ENCODE data around the gene NAV3. TPM values are rescaled to one million over a fixed set of nuclear protein-coding genes. Genes with fewer than 3 reads are reported as not detected.

The NAV3 gene
- total RNA-seq, 1 experiment from 2014 or later, result 18.0 TPM

- Histone ChIP-seq H3K27me3 (replicated peaks; ENCODE audit: insufficient read depth, low read depth, low read length, poor library complexity) (no peaks in the 10 kb centered on the region), H3K27ac (ENCODE audit: low read depth, low read length, poor library complexity, severe bottlenecking) (no peak overlapping the region), H3K4me3 (ENCODE audit: low read depth, low read length, poor library complexity, severe bottlenecking) (no peak overlapping the region), H3K9me3 (ENCODE audit: low read depth, low read length, poor library complexity, severe bottlenecking) (no peaks in the 10 kb centered on the region), H3K36me3 (ENCODE audit: insufficient read depth, low read length, poor library complexity, severe bottlenecking) (no peaks in the 10 kb centered on the region), H3K4me1 (ENCODE audit: insufficient read depth, low read length, poor library complexity, severe bottlenecking) (no peaks in the 10 kb centered on the region)
- no peak for DNase-seq (ENCODE audit: low spot score)
- BruUV-seq (replicated peaks), result no TSS peak
- ChIA-PET POLR2A (ENCODE audit: low non-redundant PET) (no interaction called here), CTCF (no interaction called here)
- TF ChIP-seq EZH2 (IDR thresholded peaks at IDR 0.05; ENCODE audit: borderline replicate concordance, low read depth, low read length, poor library complexity, severe bottlenecking), result no peak
- TF ChIP-seq, protein P1, sequence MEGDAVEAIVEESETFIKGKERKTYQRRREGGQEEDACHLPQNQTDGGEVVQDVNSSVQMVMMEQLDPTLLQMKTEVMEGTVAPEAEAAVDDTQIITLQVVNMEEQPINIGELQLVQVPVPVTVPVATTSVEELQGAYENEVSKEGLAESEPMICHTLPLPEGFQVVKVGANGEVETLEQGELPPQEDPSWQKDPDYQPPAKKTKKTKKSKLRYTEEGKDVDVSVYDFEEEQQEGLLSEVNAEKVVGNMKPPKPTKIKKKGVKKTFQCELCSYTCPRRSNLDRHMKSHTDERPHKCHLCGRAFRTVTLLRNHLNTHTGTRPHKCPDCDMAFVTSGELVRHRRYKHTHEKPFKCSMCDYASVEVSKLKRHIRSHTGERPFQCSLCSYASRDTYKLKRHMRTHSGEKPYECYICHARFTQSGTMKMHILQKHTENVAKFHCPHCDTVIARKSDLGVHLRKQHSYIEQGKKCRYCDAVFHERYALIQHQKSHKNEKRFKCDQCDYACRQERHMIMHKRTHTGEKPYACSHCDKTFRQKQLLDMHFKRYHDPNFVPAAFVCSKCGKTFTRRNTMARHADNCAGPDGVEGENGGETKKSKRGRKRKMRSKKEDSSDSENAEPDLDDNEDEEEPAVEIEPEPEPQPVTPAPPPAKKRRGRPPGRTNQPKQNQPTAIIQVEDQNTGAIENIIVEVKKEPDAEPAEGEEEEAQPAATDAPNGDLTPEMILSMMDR (conservative IDR thresholded peaks at IDR 0.05; ENCODE audit: low read depth, low read length), result no peak
- intact Hi-C loops (cut with micrococcal nuclease; ENCODE audit: unreplicated experiment), result no loop called here
Measured at GRCh38 chr12:77785211-77785610, 45.5 kb upstream of the NAV3 start.

DNA sequence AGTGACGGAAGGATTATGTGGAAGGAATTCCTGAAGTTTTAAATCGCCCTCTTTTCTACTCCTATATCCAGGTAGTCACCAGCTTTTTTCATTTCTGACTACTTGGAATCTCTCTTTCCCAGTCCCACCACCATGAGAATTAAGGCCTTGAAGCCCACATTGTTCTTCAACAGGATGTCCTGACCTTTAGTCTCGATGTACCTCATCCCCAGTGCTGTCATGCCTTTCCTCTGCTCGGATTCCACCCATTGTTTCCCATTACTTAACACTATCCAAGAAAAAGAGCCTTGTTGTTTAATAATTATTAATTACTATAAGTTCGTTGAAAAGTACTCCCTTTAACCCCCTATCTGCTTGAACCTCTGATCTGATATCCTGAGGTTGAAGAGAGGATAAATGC, 44.0 kb upstream of the NAV3 start:
- DNase-seq (ENCODE audit: low spot score), result no peak
- no peaks in the 10 kb centered on the region for H3K36me3 ChIP-seq (ENCODE audit: insufficient read depth, low read length, poor library complexity, severe bottlenecking)
- no peaks in the 10 kb centered on the region for H3K4me1 ChIP-seq (ENCODE audit: insufficient read depth, low read length, poor library complexity, severe bottlenecking)
- no peak overlapping the region for H3K4me3 ChIP-seq (ENCODE audit: low read depth, low read length, poor library complexity, severe bottlenecking)
- H3K9me3 ChIP-seq (ENCODE audit: low read depth, low read length, poor library complexity, severe bottlenecking), result no peaks in the 10 kb centered on the region
- POLR2A ChIA-PET (ENCODE audit: low non-redundant PET), result no interaction called here
- CTCF ChIA-PET, result no interaction called here
- no peaks in the 10 kb centered on the region for H3K27me3 ChIP-seq (replicated peaks; ENCODE audit: insufficient read depth, low read depth, low read length, poor library complexity)
- no peak overlapping the region for H3K27ac ChIP-seq (ENCODE audit: low read depth, low read length, poor library complexity, severe bottlenecking)
- intact Hi-C loops (cut with micrococcal nuclease; ENCODE audit: unreplicated experiment), result no loop called here
- no peak for TF ChIP-seq EZH2 (IDR thresholded peaks at IDR 0.05; ENCODE audit: borderline replicate concordance, low read depth, low read length, poor library complexity, severe bottlenecking)
- TF ChIP-seq, protein P1 (conservative IDR thresholded peaks at IDR 0.05; ENCODE audit: low read depth, low read length), result no peak
- BruUV-seq (replicated peaks), result no TSS peak

GRCh38 chr12:77788231-77789168, 42.2 kb upstream of the NAV3 start:
- intact Hi-C loops (cut with micrococcal nuclease; ENCODE audit: unreplicated experiment), result no loop called here

More at GRCh38 chr12:77788231-77789168, 42.2 kb upstream of the NAV3 start:
- DNase-seq (ENCODE audit: low spot score), result no peak
- Histone ChIP-seq H3K27ac (ENCODE audit: low read depth, low read length, poor library complexity, severe bottlenecking) (no peak overlapping the region), H3K9me3 (ENCODE audit: low read depth, low read length, poor library complexity, severe bottlenecking) (no peaks in the 10 kb centered on the region), H3K4me3 (ENCODE audit: low read depth, low read length, poor library complexity, severe bottlenecking) (no peak overlapping the region), H3K4me1 (ENCODE audit: insufficient read depth, low read length, poor library complexity, severe bottlenecking) (no peaks in the 10 kb centered on the region), H3K27me3 (replicated peaks; ENCODE audit: insufficient read depth, low read depth, low read length, poor library complexity) (no peaks in the 10 kb centered on the region), H3K36me3 (ENCODE audit: insufficient read depth, low read length, poor library complexity, severe bottlenecking) (no peaks in the 10 kb centered on the region)
- TF ChIP-seq, protein P1 (conservative IDR thresholded peaks at IDR 0.05; ENCODE audit: low read depth, low read length), result no peak
- TF ChIP-seq EZH2 (IDR thresholded peaks at IDR 0.05; ENCODE audit: borderline replicate concordance, low read depth, low read length, poor library complexity, severe bottlenecking), result no peak
- POLR2A ChIA-PET (ENCODE audit: low non-redundant PET), result no interaction called here
- no TSS peak for BruUV-seq (replicated peaks)
- CTCF ChIA-PET, result interaction anchor here (0.6 to 1.0 kb wide), 2 partner anchors 11 to 111 kb away, joined by 3 read pairs; no protein-coding TSS in a partner anchor

Data from A673 (cell line).